Panc1 (cell line): Measurements from ENCODE around the gene CELF2. TPM values are rescaled to one million over a fixed set of nuclear protein-coding genes. Genes with fewer than 3 reads are reported as not detected.

Source experiments
- ATAC-seq: fragments of 200-7000 bp; cut with Tn5 transposase; 2 replicates; pipeline ENCODE4 v1.9.1; 2020; ENCODE audit warnings: mild to moderate bottlenecking, moderate library complexity
- BruUV-seq: library from RNA; stranded (reverse); fragments of 400-500 nt; replicated peaks from 2 replicates; lab custom pipeline; 2021; lab: Mats Ljungman, UMichigan
- CTCF ChIA-PET: fragments of 300-600 bp; sonication (Branson Sonifier 250); formaldehyde crosslinking; loops from one replicate; lab custom pipeline; 2022; ENCODE audit warnings: antibody characterized with exemption; lab: Charles Lee
- POLR2A ChIA-PET: fragments of 300-600 bp; sonication (Branson Sonifier 250); formaldehyde crosslinking; loops from one replicate; lab custom pipeline; 2022; ENCODE audit warnings: antibody characterized with exemption; lab: Charles Lee
- DNase-seq: peaks from one replicate; pipeline ENCODE4 v3.0.0-alpha.2; 2010; ENCODE audit warnings: low read depth, low spot score
- H3K27ac ChIP-seq: 2 replicates; pipeline ENCODE4 v1.5.1; 2011; ENCODE audit warnings: mild to moderate bottlenecking, low read length, inconsistent platforms
- H3K27me3 ChIP-seq: fragments of 200-500 bp; sonication (Bioruptor generic); 2 replicates; pipeline ENCODE4 v1.6.0; 2014; ENCODE audit warnings: low read length, inconsistent platforms; ENCODE audit not compliant: control insufficient read depth, insufficient read depth
- H3K36me3 ChIP-seq: fragments of 200-500 bp; sonication (Bioruptor generic); 2 replicates; pipeline ENCODE4 v1.5.1; 2014; ENCODE audit warnings: inconsistent platforms, mild to moderate bottlenecking, low read length, moderate library complexity; ENCODE audit not compliant: control insufficient read depth, insufficient read depth
- H3K4me1 ChIP-seq: 2 replicates; pipeline ENCODE4 v1.5.1; 2011; ENCODE audit warnings: inconsistent platforms, mild to moderate bottlenecking, low read length, moderate library complexity; ENCODE audit not compliant: control insufficient read depth, insufficient read depth
- H3K4me3 ChIP-seq, 2 experiments: 2 replicates each; pipeline ENCODE4 v1.5.1; 2011 to 2012; ENCODE audit warnings: low read depth in 2 of 2, low read length in 2 of 2, mild to moderate bottlenecking in 2 of 2, inconsistent platforms in 1 of 2, moderate library complexity in 1 of 2
- H3K9me3 ChIP-seq: fragments of 200-500 bp; sonication (Bioruptor generic); 2 replicates; pipeline ENCODE4 v1.5.1; 2014; ENCODE audit warnings: low read depth, mild to moderate bottlenecking, inconsistent platforms, low read length, moderate library complexity; ENCODE audit not compliant: control insufficient read depth, insufficient read depth
- POLR2AphosphoS5 ChIP-seq: IDR thresholded peaks from 2 replicates; pipeline ENCODE4 v1.6.1; 2012; ENCODE audit warnings: mild to moderate bottlenecking, low read depth, low read length, moderate library complexity
- SIN3A ChIP-seq: IDR thresholded peaks from 2 replicates; pipeline ENCODE4 v1.6.1; 2012; ENCODE audit warnings: low read depth, mild to moderate bottlenecking, low read length, moderate library complexity, borderline replicate concordance; ENCODE audit not compliant: insufficient read depth
- TCF7L2 ChIP-seq: IDR thresholded peaks from 2 replicates; pipeline ENCODE4 v1.6.1; 2011; ENCODE audit warnings: mild to moderate bottlenecking, low read depth, low read length, inconsistent platforms
- in situ Hi-C: cut with HindIII; loops from 2 replicates; pipeline ENCODE4 v1.10.0; 2016; ENCODE audit warnings: low sequenced_read_pairs, low pct_unique_long_range_greater_than_20kb
- intact Hi-C: fragments of 100-400 bp; cut with micrococcal nuclease; formaldehyde crosslinking; loops from one replicate; pipeline ENCODE4 v1.10.0; 2022; ENCODE audit not compliant: unreplicated experiment
- total RNA-seq: library from RNA; stranded (reverse); gene quantifications from one replicate; pipeline ENCODE4 v1.2.1, GENCODE V29; 2021; ENCODE audit not compliant: unreplicated experiment
- TF ChIP-seq, protein P1 (sequence below), 2 experiments: IDR thresholded peaks; 2 replicates each; pipeline ENCODE4 v1.6.1; 2011 to 2012; ENCODE audit warnings: low read depth in 2 of 2, control low read depth in 1 of 2, low read length in 1 of 2, mild to moderate bottlenecking in 1 of 2, moderate library complexity in 1 of 2; ENCODE audit not compliant: insufficient read depth in 1 of 2
- TF ChIP-seq, protein P2 (sequence below): fragments of 450-650 bp; IDR thresholded peaks from 2 replicates; pipeline ENCODE4 v1.5.1; 2017; ENCODE audit warnings: mild to moderate bottlenecking

The CELF2 gene
- total RNA-seq, 1 experiment from 2014 or later, result 0.44 TPM

GRCh38 chr10:11107948-11108347 lies 90.3 kb downstream of the CELF2 start:
- in situ Hi-C loops (no loop called here), intact Hi-C loops (no loop called here)
- ChIA-PET POLR2A (no interaction called here), CTCF (no interaction called here)
- TF ChIP-seq, protein P1, sequence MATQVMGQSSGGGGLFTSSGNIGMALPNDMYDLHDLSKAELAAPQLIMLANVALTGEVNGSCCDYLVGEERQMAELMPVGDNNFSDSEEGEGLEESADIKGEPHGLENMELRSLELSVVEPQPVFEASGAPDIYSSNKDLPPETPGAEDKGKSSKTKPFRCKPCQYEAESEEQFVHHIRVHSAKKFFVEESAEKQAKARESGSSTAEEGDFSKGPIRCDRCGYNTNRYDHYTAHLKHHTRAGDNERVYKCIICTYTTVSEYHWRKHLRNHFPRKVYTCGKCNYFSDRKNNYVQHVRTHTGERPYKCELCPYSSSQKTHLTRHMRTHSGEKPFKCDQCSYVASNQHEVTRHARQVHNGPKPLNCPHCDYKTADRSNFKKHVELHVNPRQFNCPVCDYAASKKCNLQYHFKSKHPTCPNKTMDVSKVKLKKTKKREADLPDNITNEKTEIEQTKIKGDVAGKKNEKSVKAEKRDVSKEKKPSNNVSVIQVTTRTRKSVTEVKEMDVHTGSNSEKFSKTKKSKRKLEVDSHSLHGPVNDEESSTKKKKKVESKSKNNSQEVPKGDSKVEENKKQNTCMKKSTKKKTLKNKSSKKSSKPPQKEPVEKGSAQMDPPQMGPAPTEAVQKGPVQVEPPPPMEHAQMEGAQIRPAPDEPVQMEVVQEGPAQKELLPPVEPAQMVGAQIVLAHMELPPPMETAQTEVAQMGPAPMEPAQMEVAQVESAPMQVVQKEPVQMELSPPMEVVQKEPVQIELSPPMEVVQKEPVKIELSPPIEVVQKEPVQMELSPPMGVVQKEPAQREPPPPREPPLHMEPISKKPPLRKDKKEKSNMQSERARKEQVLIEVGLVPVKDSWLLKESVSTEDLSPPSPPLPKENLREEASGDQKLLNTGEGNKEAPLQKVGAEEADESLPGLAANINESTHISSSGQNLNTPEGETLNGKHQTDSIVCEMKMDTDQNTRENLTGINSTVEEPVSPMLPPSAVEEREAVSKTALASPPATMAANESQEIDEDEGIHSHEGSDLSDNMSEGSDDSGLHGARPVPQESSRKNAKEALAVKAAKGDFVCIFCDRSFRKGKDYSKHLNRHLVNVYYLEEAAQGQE (IDR thresholded peaks at IDR 0.05; ENCODE audit: insufficient read depth in 1 of 2, low read depth in 2 of 2, low read length in 1 of 2), result no peak
- TF ChIP-seq, protein P2, sequence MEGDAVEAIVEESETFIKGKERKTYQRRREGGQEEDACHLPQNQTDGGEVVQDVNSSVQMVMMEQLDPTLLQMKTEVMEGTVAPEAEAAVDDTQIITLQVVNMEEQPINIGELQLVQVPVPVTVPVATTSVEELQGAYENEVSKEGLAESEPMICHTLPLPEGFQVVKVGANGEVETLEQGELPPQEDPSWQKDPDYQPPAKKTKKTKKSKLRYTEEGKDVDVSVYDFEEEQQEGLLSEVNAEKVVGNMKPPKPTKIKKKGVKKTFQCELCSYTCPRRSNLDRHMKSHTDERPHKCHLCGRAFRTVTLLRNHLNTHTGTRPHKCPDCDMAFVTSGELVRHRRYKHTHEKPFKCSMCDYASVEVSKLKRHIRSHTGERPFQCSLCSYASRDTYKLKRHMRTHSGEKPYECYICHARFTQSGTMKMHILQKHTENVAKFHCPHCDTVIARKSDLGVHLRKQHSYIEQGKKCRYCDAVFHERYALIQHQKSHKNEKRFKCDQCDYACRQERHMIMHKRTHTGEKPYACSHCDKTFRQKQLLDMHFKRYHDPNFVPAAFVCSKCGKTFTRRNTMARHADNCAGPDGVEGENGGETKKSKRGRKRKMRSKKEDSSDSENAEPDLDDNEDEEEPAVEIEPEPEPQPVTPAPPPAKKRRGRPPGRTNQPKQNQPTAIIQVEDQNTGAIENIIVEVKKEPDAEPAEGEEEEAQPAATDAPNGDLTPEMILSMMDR, result no peak
- TF ChIP-seq POLR2AphosphoS5 (no peak), SIN3A (no peak), TCF7L2 (no peak)
- H3K27me3 ChIP-seq, result no peaks in the 10 kb centered on the region
- no peak overlapping the region for H3K4me3 ChIP-seq
- H3K36me3 ChIP-seq, result no peaks in the 10 kb centered on the region
- ATAC-seq, result no peak
- BruUV-seq, result no TSS peak
- no peak overlapping the region for H3K27ac ChIP-seq
- H3K9me3 ChIP-seq, result no peaks in the 10 kb centered on the region
- DNase-seq, result no peak
- no peaks in the 10 kb centered on the region for H3K4me1 ChIP-seq

DNA sequence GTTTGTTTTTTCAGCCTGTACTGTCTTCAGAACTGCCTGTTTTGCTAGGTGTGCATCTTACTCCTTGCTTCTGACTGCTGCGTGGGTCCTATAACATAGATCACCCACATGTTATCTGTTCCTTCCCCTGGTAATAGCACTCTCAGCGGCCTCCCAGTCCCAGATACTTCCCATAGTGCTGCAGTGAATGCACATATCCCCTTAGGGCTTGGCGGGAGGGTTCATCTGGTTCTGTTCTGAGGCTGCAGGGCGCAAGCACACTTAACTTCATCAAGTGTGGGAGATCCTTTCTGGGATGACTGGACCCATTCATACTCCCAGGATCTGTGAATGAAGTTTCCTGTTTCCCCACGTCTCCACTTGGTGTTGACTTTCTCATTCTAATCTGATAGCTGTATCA lies 90.7 kb downstream of the CELF2 start:
- DNase-seq, result no peak
- no peaks in the 10 kb centered on the region for H3K36me3 ChIP-seq
- in situ Hi-C loops (no loop called here), intact Hi-C loops (no loop called here)
- no peaks in the 10 kb centered on the region for H3K27me3 ChIP-seq
- no peak overlapping the region for H3K4me3 ChIP-seq
- no peak for ATAC-seq
- TF ChIP-seq, protein P1 (IDR thresholded peaks at IDR 0.05; ENCODE audit: insufficient read depth in 1 of 2, low read depth in 2 of 2, low read length in 1 of 2), result no peak
- TF ChIP-seq POLR2AphosphoS5, result no peak
- TF ChIP-seq, protein P2, result no peak
- TF ChIP-seq TCF7L2, result no peak
- no peak for TF ChIP-seq SIN3A
- H3K27ac ChIP-seq, result no peak overlapping the region
- ChIA-PET CTCF (no interaction called here), POLR2A (no interaction called here)
- no peaks in the 10 kb centered on the region for H3K9me3 ChIP-seq
- H3K4me1 ChIP-seq, result no peaks in the 10 kb centered on the region
- BruUV-seq, result no TSS peak
